H7 (cell line): ENCODE measurements around the gene PIK3AP1. TPM values are rescaled to one million over a fixed set of nuclear protein-coding genes. Genes with fewer than 3 reads are reported as not detected.

ENCODE experiments used
- total RNA-seq: library from RNA; depleted of rRNA; stranded (reverse); fragments of >200 nt; shearing (Covaris generic); gene quantifications from 2 replicates; pipeline ENCODE4 v1.2.3, GENCODE V29; 2014; rRNA removed

Gene PIK3AP1
- total RNA-seq, 1 experiment from 2014 or later: 1.4 TPM

Other genes with a start within 250 kb of the PIK3AP1 start
- 2.5 and 5.0 TPM in 2 replicates for gene TLL2, start 206.6 kb downstream of the PIK3AP1 start, total RNA-seq
- gene TM9SF3, start 133.5 kb downstream of the PIK3AP1 start, total RNA-seq: 33.6 and 42.2 TPM in 2 replicates
- gene LCOR, start 111.8 kb upstream of the PIK3AP1 start, total RNA-seq: 8.8 and 14.3 TPM in 2 replicates